DOHH2 (cell line): ENCODE data around the gene RABGAP1L.

Experiments used
- EZH2phosphoT487 ChIP-seq: fragments of 200-600 bp; sonication (generic); IDR thresholded peaks from 2 replicates; pipeline ENCODE4 v1.6.1; 2017; ENCODE audit warnings: borderline replicate concordance, mild to moderate bottlenecking, antibody characterized with exemption, low read length, moderate library complexity, mixed read lengths
- TF ChIP-seq, protein P1 (sequence below): fragments of 200-600 bp; sonication (generic); IDR thresholded peaks from one replicate; pipeline ENCODE4 v1.5.1; 2014; ENCODE audit warnings: antibody characterized with exemption, mild to moderate bottlenecking, low read depth, low read length; ENCODE audit not compliant: poor library complexity, severe bottlenecking

DNA sequence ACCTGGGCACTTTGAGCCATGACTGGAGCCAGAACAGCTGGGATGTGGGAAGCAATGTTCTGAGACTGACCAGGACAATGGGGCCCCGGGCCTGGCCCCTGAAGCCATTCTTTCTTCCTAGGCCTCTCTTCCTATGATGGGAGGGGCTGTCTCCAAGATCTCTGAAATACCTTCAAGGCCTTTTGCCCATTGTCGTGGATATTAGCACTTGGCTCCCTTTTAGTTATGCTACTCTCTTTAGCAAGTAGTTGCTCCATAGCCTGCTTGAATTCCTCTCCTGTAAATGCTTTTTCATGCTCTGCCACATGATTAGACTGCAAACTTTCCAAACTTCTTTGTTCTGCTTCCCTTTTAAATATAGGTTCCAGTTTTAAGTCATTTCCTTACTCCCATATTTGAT, 577.5 kb downstream of the RABGAP1L start:
- TF ChIP-seq, protein P1, sequence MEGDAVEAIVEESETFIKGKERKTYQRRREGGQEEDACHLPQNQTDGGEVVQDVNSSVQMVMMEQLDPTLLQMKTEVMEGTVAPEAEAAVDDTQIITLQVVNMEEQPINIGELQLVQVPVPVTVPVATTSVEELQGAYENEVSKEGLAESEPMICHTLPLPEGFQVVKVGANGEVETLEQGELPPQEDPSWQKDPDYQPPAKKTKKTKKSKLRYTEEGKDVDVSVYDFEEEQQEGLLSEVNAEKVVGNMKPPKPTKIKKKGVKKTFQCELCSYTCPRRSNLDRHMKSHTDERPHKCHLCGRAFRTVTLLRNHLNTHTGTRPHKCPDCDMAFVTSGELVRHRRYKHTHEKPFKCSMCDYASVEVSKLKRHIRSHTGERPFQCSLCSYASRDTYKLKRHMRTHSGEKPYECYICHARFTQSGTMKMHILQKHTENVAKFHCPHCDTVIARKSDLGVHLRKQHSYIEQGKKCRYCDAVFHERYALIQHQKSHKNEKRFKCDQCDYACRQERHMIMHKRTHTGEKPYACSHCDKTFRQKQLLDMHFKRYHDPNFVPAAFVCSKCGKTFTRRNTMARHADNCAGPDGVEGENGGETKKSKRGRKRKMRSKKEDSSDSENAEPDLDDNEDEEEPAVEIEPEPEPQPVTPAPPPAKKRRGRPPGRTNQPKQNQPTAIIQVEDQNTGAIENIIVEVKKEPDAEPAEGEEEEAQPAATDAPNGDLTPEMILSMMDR, result no peak
- no peak for TF ChIP-seq EZH2phosphoT487
